H1 (cell line): ENCODE data around the gene RAB31. TPM values are rescaled to one million over a fixed set of nuclear protein-coding genes. Genes with fewer than 3 reads are reported as not detected.

Experiments used
- CBX8 ChIP-seq: fragments of 300-800, 300-1000 bp; sonication (generic); IDR thresholded peaks from 2 replicates; pipeline ENCODE4 v1.7.1; 2016; ENCODE audit warnings: low read depth, low read length, borderline replicate concordance
- GABPA ChIP-seq: IDR thresholded peaks from 2 replicates; pipeline ENCODE4 v1.6.1; 2011; ENCODE audit warnings: mild to moderate bottlenecking, low read length, moderate library complexity, borderline replicate concordance; ENCODE audit not compliant: insufficient read depth
- HDAC6 ChIP-seq: IDR thresholded peaks from one replicate; pipeline ENCODE4 v1.7.1; 2012; ENCODE audit warnings: low read depth, mild to moderate bottlenecking, inconsistent platforms, low read length, moderate library complexity
- KDM5A ChIP-seq: fragments of 200-600 bp; IDR thresholded peaks from 2 replicates; pipeline ENCODE4 v1.7.1; 2012; ENCODE audit warnings: mild to moderate bottlenecking, low read length, inconsistent platforms, mixed read lengths
- polyA plus RNA-seq, 7 experiments: library from polyadenylated mRNA; depleted of rRNA in 3 of 7; stranded (reverse) in 5 of 7; unstranded in 2 of 7; fragments of >200 nt in 5 of 7; fragments of 200-250 nt in 2 of 7; gene quantifications; 1 replicate in 5 of 7; 2 replicates in 1 of 7; 4 replicates in 1 of 7; pipeline versions ENCODE4 v1.2.1 to v1.2.3, GENCODE V29; 2011 to 2013; ENCODE audit warnings: missing spikeins in 2 of 7, mixed read lengths in 2 of 7
- total RNA-seq: library from RNA; stranded (reverse); fragmentation: NEBNext Ultra II Directional; extraction: Animal tissue kit (Norgen Biotek cat#: 25700); gene quantifications from 2 replicates; pipeline ENCODE4 v1.2.1, GENCODE V29; 2021

Gene RAB31
- total and polyA plus RNA-seq, 2 of the 8 experiments (the other 6 are each of a cell fraction or from before 2014, with no cell fraction given), result 15.2 to 40.9 TPM

DNA sequence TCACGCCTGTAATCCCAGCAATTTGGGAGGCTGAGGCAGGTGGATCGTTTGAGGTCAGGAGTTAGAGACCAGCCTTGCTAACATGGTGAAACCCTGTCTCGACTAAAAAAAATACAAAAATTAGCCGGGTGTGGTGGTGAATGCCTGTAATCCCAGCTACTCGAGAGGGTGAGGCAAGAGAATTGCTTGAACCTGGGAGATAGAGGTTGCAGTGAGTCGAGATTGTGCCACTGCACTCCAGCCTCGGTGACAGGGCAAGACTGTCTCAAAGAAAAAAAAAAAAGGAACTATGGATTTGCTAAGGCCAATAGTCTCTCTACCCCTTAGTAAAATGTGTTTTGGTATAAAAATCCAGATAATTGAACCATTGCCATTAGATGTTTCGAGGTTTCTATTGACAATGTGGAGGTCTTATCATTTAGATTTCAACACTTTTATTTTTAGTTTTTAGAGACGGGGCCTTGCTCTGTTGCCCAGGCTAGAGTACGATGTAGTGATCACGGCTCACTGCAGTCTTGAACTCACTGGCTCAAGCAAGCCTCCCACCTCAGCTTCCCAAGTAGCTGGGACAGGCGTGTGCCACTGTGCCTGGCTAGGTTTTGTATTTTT, 176.5 kb downstream of the RAB31 start (continued):
- TF ChIP-seq GABPA (no peak), CBX8 (no peak), HDAC6 (no peak), KDM5A (no peak)
- TF ChIP-seq, all 59 proteins: peak for 0
